Measurements from ENCODE around the gene BBS7.

BBS7 gene

DNA sequence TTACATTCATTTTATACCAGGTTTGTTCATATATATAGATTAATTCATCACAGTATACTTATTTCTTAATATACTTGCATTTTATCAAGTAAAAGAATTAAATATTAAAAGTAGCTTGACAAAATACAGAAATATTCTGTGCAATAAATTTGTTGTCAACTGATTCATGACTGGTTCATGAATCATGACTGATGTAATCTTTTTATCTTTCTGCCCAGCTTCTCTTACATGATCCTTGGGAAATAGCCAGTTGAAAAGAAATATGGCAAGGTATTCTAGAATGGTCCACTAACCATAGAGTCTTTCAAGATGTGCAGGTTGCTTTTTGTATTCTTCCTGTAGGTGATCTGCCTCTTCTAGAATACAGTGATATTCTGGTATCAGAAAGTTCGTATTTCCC, 42.4 kb downstream of the BBS7 start:
- DNase-seq (ENCODE audit: low read depth in 3 of 3) = no peak

DNA sequence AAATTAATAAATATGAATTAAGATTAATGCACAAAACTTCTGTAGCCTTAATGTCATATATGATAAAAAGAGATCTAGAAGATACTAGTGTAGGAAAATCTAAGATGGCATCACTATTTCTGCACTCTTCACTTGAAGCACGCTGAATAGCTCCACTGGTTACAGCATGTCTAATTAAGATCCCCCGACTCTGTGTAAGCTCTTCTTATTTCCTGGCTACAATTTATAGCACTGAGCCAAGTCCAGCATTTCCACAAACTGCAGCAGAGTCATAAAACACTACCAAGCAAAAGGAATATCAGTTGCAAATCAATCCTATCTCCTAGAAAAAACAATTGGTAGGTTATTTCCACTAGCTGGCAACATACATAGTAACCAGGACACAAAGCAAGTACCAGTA, 45.3 kb downstream of the BBS7 start:
- no peak for DNase-seq (ENCODE audit: low read depth in 3 of 3)

- DNase-seq (ENCODE audit: low read depth in 3 of 3) = no peak
Measured at GRCh38 chr4:121824171-121824527, 46.1 kb downstream of the BBS7 start.

DNA sequence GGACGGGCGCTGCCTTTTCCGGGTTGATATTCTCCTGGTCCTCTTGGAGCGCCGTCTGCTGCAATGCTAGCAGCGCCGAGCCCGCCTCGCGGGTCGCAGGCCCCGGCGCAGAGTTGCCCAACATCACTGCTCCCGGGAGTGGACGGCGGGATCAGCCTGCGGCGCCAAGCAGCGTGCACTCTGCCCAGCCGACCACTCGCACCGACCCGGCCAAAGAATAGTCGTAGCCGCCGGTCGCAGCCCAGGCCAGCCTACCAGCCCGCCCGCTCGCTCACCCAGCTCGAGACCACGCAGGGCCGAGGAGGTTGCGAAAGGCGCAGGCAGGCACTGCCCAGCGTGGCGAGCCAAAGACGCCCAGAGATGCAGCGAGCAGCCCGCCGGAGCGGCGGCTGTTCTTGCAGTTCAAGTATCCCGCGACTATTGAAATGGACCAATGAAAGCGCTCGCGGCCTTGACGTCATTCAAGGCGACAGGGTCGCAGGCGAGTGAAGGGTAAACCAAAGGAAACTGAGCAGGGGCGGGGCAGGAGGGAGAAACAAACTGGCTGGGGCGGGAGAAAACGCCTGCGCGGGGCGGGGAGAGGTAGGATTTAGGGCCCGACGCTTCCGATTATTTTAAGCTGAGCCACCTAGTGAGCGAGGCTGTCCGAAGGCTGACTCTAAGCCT, 46.6 kb downstream of the BBS7 start, which contains the start of gene CCNA2:
TSS of gene CCNA2 (minus strand) at position 379 of the 666 bp plus-strand sequence. CDS start at position 124, 255 bp downstream.
- DNase-seq (ENCODE audit: low read depth in 3 of 3) = peak; percentile 92 to 96 (median 93)

GRCh38 chr4:121822796-121823504, 47.3 kb downstream of the BBS7 start:
- DNase-seq (ENCODE audit: low read depth in 3 of 3) = peak in 1 of 3 experiments; percentile 26

DNA sequence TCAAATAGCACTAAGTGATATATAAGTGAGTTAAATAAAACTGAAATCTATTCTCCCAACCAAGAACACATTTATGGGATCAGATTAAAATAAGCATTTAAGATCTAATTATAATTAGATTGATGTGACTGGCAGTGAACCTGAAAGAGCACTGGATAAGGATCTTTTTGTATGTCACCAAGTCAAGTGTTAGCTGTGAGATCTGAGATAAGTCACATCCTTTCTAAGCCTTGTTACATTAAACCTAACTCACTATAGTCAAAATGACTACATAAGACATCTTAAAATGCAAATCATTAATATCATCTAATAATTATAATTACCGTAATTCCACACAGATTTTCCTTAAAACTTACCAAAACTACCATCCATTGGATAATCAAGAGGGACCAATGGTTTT, 48.2 kb downstream of the BBS7 start:
- DNase-seq (ENCODE audit: low read depth in 3 of 3) = no peak

DNA sequence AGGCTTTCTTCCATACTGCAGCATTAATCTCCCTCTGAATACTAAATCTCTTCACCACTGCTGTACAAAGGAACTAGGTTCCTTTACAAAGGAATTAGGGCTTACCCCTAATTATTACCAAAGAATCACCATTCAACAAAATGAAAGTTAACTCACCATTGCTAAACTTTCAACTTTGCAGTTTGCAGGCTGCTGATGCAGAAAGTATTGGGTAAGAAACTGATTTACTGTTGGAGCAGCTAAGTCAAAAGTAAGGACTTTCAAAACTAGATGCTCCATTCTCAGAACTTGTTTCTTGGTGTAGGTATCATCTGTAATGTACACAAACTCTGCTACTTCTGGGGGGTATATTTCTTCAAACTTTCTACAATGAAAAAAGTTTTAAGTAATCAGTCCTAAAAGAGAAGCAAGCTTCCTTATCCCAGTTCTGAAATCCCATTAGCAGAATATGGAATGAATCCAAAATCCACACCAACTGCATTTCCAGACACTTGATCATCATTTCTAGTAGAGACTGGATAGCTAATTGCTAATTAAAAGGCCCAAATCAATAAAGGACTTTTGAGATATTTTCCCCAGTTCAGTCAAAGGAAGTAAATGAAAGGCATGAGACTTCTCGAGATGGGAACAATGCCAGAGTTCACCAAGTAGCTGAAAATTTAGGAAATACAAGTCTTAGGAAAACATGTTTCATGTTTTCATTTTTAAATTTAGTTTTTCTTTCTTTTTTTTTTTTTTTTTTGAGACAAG, 50.9 kb downstream of the BBS7 start:
- no peak for DNase-seq (ENCODE audit: low read depth in 3 of 3)

- DNase-seq (ENCODE audit: low read depth in 3 of 3) = no peak
Measured at GRCh38 chr4:121818215-121818614, 52.1 kb downstream of the BBS7 start.

GRCh38 chr4:121817701-121818100, 52.6 kb downstream of the BBS7 start:
- no peak for DNase-seq (ENCODE audit: low read depth in 3 of 3)

DNA sequence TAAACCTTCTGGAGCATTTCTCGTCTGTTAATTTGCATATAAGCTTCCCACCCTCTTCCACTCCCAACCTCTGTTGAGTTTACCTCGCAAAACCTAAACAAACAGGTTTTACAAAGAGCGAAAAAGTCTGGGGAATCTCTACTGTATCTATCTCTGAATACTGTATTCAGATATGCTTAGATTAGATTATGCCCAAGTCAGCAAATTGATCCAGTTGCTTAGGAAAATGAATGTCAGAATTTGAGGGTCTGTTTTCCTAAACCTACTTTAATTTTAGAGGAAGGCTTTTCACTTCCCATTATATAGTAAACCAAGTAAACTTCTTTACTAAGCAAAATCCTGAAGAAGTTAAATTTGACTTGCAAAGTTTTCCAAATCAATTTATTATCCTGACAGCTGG, 53.3 kb downstream of the BBS7 start:
- DNase-seq (ENCODE audit: low read depth in 3 of 3) = no peak

- no peak for DNase-seq (ENCODE audit: low read depth in 3 of 3)
Measured at GRCh38 chr4:121814756-121815155, 55.5 kb downstream of the BBS7 start.

DNA sequence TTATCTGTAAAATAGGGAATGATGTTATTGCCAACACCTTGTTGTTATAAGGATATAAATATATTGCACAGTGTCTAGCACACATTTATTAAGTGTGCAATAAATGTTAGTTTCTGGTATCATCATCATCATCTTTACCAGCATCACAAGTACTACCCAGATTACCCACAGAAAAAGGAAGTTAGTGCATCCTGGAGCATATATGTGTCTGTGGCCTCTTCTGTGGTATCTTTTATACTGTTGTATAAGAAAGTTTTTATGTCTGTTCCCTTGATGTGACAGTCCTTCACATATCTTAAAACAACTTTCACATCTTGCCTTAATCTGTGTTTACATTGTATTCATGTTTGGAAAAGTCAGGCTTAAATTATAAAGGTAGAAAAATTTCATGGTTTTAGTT, 59.2 kb downstream of the BBS7 start:
- DNase-seq (ENCODE audit: low read depth in 3 of 3) = no peak

GRCh38 chr4:121806411-121806810, 63.9 kb downstream of the BBS7 start:
- DNase-seq (ENCODE audit: low read depth in 3 of 3) = no peak

DNA sequence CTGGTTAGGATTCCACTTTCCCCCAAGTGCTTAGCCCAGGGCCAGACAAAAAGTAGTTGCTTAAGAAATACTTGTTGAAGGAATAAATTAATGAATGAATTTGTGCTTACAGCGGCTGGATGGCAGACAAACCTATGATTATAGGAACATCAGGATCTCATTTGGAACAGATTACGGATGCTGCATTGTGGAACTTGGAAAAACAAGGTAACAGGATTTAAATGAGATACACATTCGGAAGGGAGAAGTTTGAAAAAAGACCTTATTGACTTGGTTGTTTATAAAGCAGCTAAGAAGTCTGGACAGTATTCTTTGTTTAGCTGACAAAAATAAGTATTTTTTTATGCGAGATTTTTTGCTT, 68.6 kb downstream of the BBS7 start:
- no peak for DNase-seq (ENCODE audit: low read depth in 3 of 3)

GRCh38 chr4:121800961-121801714, 69.1 kb downstream of the BBS7 start, which contains the start of gene EXOSC9:
Gene EXOSC9 (plus strand): TSS chr4:121801323. CDS start chr4:121801425, 102 bp downstream.
- peak; percentile 90 to 91 (median 91) for DNase-seq (ENCODE audit: low read depth in 3 of 3)

- no peak for DNase-seq (ENCODE audit: low read depth in 3 of 3)
Measured at GRCh38 chr4:121800638-121800960, 69.7 kb downstream of the BBS7 start.

DNA sequence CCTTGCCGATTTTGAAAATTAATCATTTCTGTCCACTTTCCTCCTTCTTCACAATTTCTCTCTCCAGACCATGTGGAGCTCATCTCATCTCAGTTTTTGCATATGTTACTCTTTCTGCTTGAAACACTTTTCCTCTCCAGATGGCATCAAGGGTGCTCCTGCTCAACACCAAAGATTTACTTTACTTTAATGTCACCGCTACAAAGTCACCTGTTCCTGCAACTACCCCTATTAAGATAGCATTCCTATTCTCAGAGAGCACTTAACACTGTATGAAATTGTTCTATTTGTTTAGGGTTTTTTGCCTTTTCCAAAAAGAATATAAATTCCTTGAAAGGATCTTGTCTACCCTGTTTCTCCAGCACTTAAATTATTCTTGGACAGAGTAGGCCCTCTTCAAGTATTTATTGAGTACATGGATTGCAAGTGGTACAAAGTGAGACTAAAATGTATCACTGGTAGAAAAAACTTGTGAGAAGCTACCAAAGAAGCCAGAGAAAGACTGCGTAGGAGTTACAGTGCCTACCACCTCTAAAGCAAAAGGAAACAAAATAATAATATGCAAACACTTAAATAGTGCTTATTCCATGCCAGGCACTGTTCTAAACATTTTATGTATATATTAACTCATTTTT, 70.3 kb downstream of the BBS7 start:
- no peak for DNase-seq (ENCODE audit: low read depth in 3 of 3)

- DNase-seq (ENCODE audit: low read depth in 3 of 3) = no peak
Measured at GRCh38 chr4:121799208-121799823, 71.0 kb downstream of the BBS7 start.

GRCh38 chr4:121796283-121796682, 74.0 kb downstream of the BBS7 start:
- no peak for DNase-seq (ENCODE audit: low read depth in 3 of 3)

- no peak for DNase-seq (ENCODE audit: low read depth in 3 of 3)
Measured at GRCh38 chr4:121794505-121795188, 75.6 kb downstream of the BBS7 start.

DNA sequence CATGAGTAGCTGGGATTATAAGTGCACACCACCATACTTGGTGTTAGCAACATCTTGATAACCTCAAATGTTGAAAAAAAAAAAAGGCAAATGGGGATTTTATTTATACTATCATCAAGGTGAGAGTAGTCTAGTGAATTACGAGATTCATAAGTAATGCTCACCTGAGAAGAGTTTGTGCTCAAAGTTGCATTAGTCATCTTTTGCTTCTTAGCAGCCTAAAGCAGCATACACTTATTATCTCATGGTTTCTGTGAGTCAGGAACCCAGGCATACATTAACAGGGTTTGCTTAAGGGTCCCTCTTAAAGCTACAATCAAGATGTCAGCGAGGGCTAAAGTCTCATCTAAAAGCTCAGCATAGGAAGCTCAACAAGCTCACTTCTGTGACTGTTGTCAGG, 77.3 kb downstream of the BBS7 start:
- no peak for DNase-seq (ENCODE audit: low read depth in 3 of 3)
